ENCODE results near the gene KLF9. TPM values are rescaled to one million over a fixed set of nuclear protein-coding genes. Genes with fewer than 3 reads are reported as not detected.

The KLF9 gene
- polyA plus RNA-seq, 3 donors: 23.1 to 115 (median 48.5) TPM

DNA sequence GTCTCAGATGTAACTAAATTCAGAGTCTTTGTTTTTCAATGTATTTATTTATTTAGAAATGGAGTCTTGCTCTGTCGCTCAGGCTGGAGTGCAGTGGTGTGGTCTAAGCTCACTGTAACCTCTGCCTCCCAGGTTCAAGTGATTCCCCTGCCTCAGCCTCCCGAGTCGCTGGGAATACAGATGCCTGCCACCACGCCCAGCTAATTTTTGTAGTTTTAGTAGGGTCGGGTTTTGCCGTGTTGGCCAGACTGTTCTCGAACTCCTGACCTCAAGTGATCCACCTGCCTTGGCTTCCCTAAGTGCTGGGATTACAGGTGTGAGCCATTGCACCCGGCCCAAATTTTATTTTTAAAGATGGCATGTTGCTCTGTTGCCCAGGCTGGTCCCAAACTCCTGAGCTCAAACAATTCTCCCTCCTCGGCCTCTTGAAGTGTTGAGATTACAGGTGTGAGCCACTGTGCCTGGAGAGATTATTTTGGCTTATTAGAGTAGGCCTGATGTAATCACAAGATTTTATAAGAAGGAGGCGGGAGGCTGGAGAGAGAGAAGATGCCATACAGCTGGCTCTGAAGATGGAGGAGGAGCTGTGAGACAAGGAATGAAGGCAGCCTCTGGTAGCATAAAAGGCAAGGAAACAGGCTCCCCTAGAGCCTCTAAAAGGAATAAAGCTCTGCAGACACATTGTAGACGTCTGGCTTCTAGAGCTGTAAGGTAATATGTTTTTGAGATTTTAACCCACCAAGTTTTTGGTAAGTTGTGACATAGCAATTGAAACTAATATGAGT lies 12.9 kb upstream of the KLF9 start:
- H3K27ac ChIP-seq (ENCODE audit: low read depth, low read length): no peak overlapping the region
- 83 to 85% (median 83%) methylated on average over 11 of the region's 11 CpGs for WGBS, 3 donors

DNA sequence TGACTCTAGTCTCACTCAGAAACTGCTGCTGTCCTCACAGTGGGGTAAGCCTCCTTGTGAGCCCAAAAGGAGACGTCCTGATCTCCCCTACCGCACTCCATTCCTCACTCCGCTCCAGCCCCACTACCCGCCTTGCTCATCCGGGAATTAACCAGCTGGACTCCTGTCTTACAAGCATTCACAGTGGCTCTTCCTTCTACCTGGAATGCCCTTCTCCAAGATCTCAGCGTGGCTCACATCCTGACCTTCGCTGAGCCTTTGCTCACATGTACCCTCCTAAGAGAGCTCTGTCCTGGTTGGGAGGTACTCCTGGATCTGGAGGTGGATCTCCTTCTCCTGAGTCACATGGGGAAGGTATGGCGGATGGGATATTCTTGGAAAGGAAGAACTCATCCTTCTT lies 10.7 kb upstream of the KLF9 start:
- no peak overlapping the region for H3K27ac ChIP-seq (ENCODE audit: low read depth, low read length)
- whole genome bisulfite sequencing, 3 donors: 84 to 97% (median 87%) methylated on average over 8 of the region's 8 CpGs

DNA sequence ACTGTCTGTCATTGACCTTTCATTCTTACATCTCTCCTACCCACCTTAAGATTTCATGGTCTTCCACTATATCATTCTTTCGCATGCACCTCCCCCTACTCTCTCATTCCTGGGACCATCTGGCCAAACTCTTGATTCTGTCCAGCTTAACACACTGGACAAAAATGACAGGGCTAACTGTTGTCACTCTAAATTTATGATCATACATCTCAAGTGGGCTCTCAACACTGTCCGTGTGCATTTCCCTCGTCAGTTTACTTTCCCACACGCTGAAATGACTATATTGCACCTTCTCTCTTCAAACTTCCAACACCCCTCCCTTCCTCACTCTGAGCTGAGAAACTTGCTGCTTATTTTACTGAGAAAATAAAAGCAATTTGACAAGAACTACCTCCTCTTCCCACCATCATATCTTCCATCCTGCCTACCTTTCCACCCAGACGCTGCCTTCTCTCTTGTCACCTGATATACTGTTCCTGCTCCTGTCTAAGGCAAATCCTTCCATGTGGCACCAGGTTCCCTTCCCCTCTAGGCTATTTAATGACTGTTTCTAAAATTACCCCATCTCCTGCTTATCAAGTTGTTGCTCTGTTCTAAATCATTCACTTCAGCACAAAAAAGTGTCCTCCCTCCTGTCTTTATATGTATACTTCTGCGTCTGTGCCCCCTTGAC lies 8.1 kb upstream of the KLF9 start:
- no peak overlapping the region for H3K27ac ChIP-seq (ENCODE audit: low read depth, low read length)
- 79 to 86% (median 83%) methylated on average over 6 of the region's 6 CpGs for WGBS, 3 donors

DNA sequence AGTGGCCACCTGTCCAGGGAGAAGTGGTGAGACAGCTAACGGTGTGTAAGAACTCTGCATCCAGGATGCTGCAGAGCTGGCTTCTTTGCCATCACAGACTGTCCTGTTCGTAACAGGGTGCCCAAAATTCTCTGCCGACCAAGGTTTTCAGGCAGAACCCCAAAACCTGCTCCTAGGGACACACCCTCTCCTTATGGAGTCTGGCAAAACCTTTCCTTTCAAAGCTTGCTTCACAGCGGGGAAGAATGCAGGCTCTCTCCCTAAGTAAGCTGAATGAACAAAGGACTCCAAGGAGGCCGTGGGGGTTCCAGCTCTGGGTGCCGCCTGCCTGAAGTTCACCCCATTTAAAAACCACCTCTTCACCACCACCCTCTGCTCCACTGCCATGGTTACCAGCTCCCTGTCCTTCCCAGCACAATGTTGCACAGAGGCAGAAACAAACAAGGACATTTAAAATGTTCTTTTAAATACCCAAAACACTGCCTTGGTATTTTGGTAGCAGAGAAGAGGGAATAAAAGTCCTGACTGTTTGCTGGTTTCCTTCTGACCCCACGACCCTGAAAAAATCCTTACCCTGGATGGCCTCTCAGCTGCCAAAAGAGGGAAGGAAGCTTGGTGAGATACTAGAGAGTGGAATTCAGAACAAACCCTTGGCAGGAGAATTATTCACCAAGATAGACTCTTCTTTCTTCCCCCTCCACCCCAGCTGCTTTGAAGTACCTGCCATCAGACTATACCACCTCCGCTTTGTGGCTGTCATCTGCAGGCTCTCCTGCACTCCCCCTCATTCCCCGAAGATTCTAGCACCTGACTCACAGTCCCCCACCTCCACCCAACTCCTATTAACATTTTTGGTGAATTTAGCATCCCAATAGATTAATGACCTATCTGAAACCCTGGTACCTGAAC lies 7.1 kb upstream of the KLF9 start:
- 27 to 37% (median 29%) methylated on average over 9 of the region's 9 CpGs for WGBS, 3 donors
- peak overlapping the region; percentile 99 for H3K27ac ChIP-seq (ENCODE audit: low read depth, low read length)

DNA sequence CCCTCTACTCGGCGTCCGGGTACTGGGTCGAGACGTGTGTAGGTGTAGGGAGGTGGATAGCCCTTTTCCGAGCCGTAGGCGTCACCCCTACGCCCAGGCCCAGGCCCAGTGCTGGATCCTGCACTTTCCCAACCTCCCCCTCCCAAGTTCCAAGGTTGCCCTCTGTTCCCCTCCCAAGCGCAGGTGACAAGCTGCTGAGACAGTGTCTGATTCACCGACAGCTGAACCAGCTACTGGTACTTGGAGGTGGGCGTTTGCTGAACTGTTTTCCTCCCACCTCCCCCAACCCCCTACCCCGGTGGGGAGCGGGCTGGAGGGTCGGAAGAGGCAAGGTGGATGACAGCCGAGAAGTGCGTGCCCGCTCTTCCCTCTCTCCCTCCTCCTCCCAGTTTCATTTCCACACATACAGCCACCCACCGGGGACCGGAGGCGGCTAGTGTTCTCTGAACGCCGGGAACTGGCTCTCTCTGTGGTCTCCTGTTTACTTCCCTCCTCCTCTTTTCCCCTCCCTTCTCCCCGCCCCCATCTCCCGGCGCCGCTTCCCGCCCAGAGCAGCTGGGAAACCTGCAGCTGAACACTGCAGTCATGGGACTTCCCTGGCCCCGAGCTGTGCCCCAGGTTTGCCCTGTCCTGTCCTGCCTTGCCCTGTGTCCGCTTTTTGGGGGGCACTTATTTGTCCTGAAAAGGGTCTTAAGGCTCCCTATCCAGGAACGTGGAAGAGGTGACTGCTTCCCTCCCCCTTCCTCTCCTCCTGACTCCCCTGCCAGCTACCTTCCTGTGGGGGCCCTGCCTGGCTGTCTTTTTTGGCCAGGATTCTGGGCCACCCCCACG lies 6.2 kb upstream of the KLF9 start:
- WGBS, 3 donors: 0 to 2% (median 1%) methylated on average over 31 to 32 of the region's 32 CpGs

DNA sequence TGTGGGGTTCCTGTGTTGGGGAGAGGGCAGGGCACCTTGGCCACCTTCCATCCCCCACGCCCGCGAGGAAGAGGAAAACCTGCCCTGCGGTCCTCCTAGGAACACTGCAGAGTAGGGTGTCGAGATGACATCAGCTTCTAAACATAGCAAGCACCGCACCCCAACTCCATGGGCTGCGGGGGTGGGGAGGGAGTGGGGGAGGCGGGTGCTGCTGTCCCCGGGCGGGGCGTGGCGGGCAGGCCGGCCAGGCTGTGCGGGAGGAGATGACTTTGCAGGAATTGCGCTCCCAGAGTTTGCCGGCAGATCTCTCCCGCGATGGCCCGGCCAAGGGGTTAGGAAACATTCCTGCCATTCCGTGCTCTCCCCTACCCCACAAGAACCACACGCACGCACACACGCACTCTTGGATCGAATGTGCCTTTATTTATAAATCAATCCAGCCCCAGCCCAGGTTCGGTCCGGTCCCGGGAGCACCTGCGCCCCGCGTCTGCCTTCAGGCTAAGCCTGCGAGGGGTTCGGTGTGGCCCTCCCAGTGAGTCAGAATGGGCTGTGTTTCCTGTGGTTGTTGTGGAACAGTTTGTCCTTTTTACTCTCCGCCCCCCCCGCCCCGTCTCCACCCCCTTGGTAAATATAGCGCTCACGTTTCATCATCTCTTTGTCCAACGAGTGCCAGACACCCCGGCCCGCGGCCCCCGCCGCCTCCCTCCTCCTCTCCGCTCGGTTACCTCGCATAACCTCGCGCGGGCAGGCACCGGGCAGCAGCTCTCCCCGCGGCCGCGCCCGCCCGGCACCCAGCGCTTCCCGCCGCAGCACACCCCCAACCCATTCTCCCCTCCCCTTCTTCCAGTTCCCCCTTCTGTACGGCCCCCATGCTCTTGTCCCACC lies 5.3 kb upstream of the KLF9 start:
- peak overlapping the region; percentile 99 for H3K27ac ChIP-seq (ENCODE audit: low read depth, low read length)
- 1% methylated on average over 54 to 60 of the region's 60 CpGs for WGBS, 3 donors

More for the DNA sequence above, 6.2 kb upstream of the KLF9 start:
- peak overlapping the region; percentile 99 for H3K27ac ChIP-seq (ENCODE audit: low read depth, low read length)

DNA sequence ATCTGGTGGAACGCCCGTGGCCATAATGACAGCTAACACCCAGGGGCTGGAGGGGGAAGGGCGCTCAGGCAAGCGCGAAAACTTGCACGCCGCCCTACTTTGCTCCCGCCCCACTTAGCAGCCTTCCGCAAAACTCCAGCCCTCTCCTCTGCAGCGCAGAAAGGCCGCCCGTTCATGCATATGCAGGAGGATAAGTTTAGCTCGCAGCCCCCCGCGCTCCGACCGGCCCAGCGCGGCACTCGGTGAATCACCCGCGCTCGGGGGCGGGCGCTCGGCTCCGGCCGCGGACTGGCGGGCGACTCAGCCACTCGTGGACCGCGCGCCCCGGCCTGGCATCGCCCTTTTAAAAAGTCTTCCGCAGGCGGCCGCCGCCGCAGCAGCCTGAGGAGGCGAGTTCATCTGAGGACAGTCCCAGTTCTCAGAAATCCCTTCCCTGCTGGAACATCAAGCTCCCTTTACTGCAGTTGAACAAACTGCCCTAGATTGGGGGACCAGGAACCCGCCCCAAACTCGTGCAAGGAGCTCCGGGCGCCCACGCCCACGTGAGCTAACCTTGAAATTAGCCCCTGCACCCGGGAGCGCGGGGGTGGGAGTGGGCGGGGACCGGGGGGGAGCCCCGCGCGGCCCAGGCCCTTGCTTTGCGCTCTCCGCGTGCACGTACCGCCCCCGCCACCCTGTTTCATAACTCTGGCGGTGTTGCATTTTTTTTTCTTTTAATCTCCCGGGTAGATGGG lies 4.5 kb upstream of the KLF9 start:
- 0 to 1% (median 0%) methylated on average over 62 to 65 of the region's 65 CpGs for WGBS, 3 donors

DNA sequence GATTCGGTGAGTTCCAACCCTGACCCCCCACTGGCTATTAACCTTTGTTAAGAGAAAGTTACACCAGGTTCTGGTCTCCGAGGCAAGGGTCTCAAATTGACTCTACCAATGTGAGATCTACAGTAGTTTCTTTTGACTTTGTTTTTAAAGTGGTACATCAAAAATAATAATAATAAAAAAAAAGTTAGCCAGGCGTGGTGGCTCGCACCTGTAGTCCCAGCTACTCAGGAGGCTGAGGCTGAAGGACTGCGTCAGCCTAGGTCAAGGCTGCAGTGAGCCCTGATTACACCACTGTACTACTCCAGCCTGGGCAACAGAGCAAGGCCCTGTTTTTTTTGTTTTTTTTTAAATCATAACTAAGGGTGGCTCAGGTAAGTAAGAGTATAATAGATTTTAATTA lies 1.0 kb upstream of the KLF9 start:
- H3K27ac ChIP-seq (ENCODE audit: low read depth, low read length): peak overlapping the region; percentile 60
- 73 to 88% (median 86%) methylated on average over 5 of the region's 5 CpGs for WGBS, 3 donors

More for the DNA sequence above, 4.5 kb upstream of the KLF9 start:
- H3K27ac ChIP-seq (ENCODE audit: low read depth, low read length): peak overlapping the region; percentile 99

DNA sequence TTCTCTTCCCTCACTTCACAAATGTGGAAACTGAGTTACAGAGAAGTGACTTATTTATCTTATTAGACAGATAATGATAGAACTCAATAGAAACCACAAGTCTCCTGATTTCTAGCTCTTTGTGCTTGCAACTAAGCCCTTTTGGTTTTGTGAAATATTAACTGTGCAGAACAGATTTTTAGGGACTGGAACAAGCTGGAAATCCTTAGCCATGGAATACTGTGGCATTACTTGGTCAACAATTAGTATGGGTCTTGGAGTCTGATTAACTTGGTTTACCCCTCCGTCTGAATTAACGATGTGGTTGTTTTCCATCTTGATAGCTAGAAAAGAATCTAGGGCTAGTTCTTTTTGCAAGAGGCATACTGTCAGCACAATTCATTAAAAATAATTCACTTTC lies 584 bp upstream of the KLF9 start:
- H3K27ac ChIP-seq (ENCODE audit: low read depth, low read length): peak overlapping the region; percentile 60
- 51 to 81% (median 69%) methylated on average over 2 of the region's 2 CpGs for WGBS, 3 donors

DNA sequence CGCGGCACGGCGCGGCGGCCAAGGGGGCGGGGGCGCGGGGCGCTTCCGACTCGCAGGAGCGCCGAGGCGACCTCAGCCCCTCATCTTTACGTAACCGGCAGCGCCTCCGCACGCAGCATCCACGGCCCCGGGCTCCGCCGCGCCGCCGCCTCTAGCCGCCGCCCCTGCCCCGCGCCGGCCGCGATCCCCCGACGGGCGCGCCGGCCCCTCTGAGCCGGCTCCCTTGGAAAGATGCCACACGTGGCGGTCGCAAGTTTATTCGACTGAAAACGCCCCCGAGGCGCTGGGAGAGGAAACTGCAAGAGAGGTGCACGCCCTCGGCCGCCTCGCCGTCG lies 1.0 kb downstream of the KLF9 start:
- WGBS, 3 donors: 0 to 2% (median 0%) methylated on average over 22 to 53 of the region's 53 CpGs
- peak overlapping the region; percentile 99 for H3K27ac ChIP-seq (ENCODE audit: low read depth, low read length)

DNA sequence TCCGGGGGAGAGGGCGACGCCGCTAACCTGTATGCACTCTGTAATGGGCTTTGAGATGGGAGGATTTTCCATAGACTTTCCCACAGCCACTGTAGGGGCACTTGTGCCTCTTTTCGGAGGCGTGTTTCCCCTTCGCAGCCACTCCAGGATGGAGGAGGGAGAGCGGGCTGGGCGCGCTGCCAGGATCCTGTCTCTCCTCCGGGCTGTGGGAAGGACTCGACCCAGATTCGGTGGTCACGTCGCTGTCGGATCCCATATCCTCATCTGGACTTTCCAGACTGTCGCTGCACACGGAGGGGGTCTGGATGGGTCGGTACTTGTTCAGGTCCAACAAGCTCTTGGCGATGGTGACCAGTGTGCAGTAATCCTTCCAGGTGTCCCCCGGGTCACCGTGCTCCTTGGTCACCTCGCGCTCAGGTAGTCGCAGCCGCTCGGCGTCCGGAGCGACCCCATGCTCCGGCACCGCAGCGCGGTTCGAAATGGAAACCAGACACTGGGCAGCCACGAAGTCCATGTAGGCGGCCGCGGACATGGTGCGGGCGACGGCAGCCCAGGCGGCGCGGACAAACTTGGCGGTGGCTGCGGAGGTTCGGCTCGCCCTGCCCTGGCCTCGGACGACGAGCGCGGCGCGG lies 1.5 kb downstream of the KLF9 start:
- 0 to 1% (median 0%) methylated on average over 56 of the region's 56 CpGs for WGBS, 3 donors
- H3K27ac ChIP-seq (ENCODE audit: low read depth, low read length): peak overlapping the region; percentile 99

DNA sequence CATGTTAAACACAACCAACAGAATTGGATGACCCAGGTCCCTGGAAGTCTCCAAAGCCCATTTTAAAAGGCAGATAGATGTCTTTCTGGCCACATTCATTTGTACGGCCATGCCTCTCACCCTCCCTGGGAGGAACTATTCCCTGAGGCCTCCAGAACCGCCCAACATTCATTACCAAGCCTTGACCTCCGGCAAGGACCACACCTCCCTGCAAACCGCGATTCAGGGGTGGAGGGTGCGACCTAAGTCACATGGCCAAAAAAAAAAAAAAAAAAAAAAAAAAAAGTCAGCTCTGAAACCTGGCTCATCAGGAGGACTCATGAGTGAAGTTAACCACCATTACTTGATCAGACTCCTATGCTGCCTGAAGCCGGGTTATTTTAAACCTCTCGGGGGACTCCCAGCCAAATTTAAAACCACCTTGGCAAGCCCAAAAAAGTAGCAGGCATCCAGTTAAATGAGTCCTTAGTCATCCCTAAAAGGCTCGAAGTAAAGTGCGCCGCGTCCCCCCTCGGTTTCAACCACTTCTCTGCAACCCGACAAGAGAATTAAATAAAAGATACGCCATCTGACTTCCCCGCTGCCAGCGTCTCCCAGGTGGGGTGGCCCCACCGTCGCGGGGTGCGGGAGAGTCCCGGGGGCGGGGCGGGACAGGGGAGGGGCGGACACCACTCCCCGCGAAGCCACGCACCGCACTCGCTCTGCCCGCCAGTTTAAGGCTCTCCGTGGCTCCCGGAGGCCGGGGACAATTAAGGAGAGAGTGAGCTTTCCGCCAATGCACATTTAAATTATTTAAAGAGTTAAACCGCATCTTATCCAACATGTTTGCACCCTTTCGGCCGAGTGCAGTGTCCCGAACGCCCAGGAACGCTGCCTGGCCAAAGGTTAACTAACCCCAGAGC lies 2.3 kb downstream of the KLF9 start:
- 0 to 2% (median 1%) methylated on average over 41 of the region's 41 CpGs for WGBS, 3 donors

DNA sequence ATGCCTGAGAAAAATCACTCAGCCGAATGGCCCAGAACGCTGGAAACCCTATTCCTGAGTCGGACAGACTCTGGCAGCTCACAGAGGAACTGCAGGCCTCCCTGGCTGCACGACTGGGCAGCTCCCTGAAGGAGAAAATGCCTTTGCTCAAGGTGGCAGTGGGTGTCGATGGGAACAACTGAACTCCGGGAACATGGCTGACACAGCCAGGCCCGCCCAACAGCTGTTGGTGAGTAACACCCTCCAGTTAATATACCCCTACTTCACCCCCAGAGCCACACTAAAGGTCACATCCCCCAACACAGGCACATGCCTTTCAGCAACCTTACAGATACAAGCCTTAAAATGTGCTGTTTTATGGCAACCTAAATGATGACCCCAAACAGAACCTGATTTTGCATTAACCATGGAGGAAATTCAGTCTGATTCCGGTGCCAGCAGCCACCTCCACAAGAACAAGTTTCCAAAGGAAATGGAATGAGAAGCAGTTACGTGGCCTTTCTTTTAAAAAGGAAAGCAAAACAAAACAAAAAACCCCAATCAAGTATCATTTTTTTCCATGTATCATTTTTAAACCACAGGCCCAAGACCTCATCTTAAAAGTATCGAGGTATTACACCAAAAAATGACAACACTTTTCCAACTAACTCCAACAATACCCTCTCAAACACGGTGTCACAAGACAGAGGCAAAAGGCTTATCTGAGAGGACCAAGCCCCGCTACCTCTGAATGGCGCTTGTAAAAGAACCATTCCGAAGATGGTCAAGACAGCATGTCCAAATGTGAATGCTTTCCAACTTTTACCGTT lies 3.1 kb downstream of the KLF9 start:
- peak overlapping the region; percentile 99 for H3K27ac ChIP-seq (ENCODE audit: low read depth, low read length)
- WGBS, 3 donors: 14 to 21% (median 16%) methylated on average over 15 of the region's 15 CpGs

More for the DNA sequence above, 2.3 kb downstream of the KLF9 start:
- H3K27ac ChIP-seq (ENCODE audit: low read depth, low read length): peak overlapping the region; percentile 99

DNA sequence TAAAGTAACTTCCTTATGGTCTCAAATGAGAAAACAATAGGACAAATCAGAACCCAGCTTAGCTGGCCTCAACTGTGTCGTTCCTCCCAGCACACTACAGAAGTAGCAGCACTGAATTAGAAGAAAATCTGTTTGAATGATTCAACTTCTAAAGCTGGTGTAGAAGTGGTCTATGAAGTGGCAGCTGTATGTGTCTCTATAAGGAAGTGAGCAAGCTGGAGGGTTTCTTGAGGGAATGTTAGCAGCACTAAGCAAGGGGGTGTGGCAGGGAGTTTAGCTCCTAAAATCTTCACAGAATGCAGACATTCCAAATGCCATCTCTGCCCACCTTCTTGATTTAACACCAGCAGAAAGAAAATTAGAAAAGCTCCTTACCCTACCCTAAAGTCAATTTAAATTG lies 4.1 kb downstream of the KLF9 start:
- 2 to 4% (median 3%) methylated on average over 1 of the region's 1 CpG for WGBS, 3 donors
- H3K27ac ChIP-seq (ENCODE audit: low read depth, low read length): peak overlapping the region; percentile 63
